IMR-90 (cell line): Measurements from ENCODE around the gene HCFC1.

Experiments
- CEBPB ChIP-seq: IDR thresholded peaks from 2 replicates; pipeline ENCODE4 v1.6.1; 2012; ENCODE audit warnings: low read depth, low read length, improper control_type of control experiment
- POLR2A ChIP-seq: IDR thresholded peaks from 2 replicates; pipeline ENCODE4 v1.6.1; 2012; ENCODE audit warnings: mild to moderate bottlenecking, low read depth, low read length
- RAD21 ChIP-seq: IDR thresholded peaks from 2 replicates; pipeline ENCODE4 v1.6.1; 2012; ENCODE audit warnings: low read length, improper control_type of control experiment
- RFX5 ChIP-seq: IDR thresholded peaks from 2 replicates; pipeline ENCODE4 v1.8.0; 2012; ENCODE audit warnings: low read depth, mild to moderate bottlenecking, low read length, moderate library complexity
- TF ChIP-seq, protein P1 (sequence below): conservative IDR thresholded peaks from 2 replicates; pipeline ENCODE4 v1.5.1; 2012; ENCODE audit warnings: mild to moderate bottlenecking, low read depth, low read length, improper control_type of control experiment
- TF ChIP-seq, protein P2 (sequence below): fragments of 150-350 bp; IDR thresholded peaks from 2 replicates; pipeline ENCODE4 v1.6.1; 2017; ENCODE audit warnings: mild to moderate bottlenecking, antibody characterized with exemption, low read length, low read depth

GRCh38 chrX:153960786-153961185, 10.8 kb downstream of the HCFC1 start:
- no peak for TF ChIP-seq POLR2A
- TF ChIP-seq, protein P1, sequence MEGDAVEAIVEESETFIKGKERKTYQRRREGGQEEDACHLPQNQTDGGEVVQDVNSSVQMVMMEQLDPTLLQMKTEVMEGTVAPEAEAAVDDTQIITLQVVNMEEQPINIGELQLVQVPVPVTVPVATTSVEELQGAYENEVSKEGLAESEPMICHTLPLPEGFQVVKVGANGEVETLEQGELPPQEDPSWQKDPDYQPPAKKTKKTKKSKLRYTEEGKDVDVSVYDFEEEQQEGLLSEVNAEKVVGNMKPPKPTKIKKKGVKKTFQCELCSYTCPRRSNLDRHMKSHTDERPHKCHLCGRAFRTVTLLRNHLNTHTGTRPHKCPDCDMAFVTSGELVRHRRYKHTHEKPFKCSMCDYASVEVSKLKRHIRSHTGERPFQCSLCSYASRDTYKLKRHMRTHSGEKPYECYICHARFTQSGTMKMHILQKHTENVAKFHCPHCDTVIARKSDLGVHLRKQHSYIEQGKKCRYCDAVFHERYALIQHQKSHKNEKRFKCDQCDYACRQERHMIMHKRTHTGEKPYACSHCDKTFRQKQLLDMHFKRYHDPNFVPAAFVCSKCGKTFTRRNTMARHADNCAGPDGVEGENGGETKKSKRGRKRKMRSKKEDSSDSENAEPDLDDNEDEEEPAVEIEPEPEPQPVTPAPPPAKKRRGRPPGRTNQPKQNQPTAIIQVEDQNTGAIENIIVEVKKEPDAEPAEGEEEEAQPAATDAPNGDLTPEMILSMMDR, result no peak
- TF ChIP-seq CEBPB, result no peak
- TF ChIP-seq, protein P2, sequence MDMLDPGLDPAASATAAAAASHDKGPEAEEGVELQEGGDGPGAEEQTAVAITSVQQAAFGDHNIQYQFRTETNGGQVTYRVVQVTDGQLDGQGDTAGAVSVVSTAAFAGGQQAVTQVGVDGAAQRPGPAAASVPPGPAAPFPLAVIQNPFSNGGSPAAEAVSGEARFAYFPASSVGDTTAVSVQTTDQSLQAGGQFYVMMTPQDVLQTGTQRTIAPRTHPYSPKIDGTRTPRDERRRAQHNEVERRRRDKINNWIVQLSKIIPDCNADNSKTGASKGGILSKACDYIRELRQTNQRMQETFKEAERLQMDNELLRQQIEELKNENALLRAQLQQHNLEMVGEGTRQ, result no peak
- no peak for TF ChIP-seq RFX5
- no peak for TF ChIP-seq RAD21
